Activated CD4-positive, alpha-beta T cell treated with anti-CD3 and anti-CD28 coated beads, Interleukin-2, amount 10 ng/mL, durations not matched to agents 24 days and 14 days (primary cell): ENCODE data around the gene ARF3. TPM values are rescaled to one million over a fixed set of nuclear protein-coding genes. Genes with fewer than 3 reads are reported as not detected.

Experiments
- DNase-seq: peaks from one replicate; pipeline ENCODE4 v3.0.0; 2022
- H3K27ac Mint-ChIP-seq: one replicate; pipeline ENCODE4 v1.8.0; 2022; ENCODE audit warnings: mild to moderate bottlenecking, mixed read lengths
- H3K27me3 Mint-ChIP-seq: one replicate; pipeline ENCODE4 v1.8.0; 2022; ENCODE audit warnings: mixed read lengths
- H3K36me3 Mint-ChIP-seq: one replicate; pipeline ENCODE4 v1.8.0; 2022; ENCODE audit warnings: low read depth, mild to moderate bottlenecking, mixed read lengths
- H3K4me1 Mint-ChIP-seq: one replicate; pipeline ENCODE4 v1.8.0; 2021; ENCODE audit warnings: mixed read lengths
- H3K4me3 Mint-ChIP-seq: one replicate; pipeline ENCODE4 v1.8.0; 2022; ENCODE audit warnings: mild to moderate bottlenecking, moderate library complexity, mixed read lengths
- H3K9me3 Mint-ChIP-seq: one replicate; pipeline ENCODE4 v1.8.0; 2021; ENCODE audit warnings: mixed read lengths
- intact Hi-C: fragments of 100-400 bp; cut with micrococcal nuclease; formaldehyde crosslinking; loops from one replicate; pipeline ENCODE4 v1.15.1; 2023
- total RNA-seq: library from RNA; stranded (reverse); gene quantifications from 2 replicates; pipeline ENCODE4 v1.2.3, GENCODE V29; 2022

Gene ARF3
- total RNA-seq, 1 donor from 2014 or later, result 112 TPM

- Mint-ChIP-seq H3K27ac (peak overlapping the region; percentile 72), H3K36me3 (peaks cover 2% of the 10 kb centered on the region), H3K4me1 (peaks cover 55% of the 10 kb centered on the region), H3K9me3 (no peaks in the 10 kb centered on the region), H3K27me3 (peaks cover 88% of the 10 kb centered on the region), H3K4me3 (peak overlapping the region; percentile 64)
- DNase-seq, result peak; percentile 94
- intact Hi-C loops, result loop anchor here (2.0 to 5.0 kb wide), 3 partner anchors 21 to 365 kb away; partner anchors contain the start of genes ARF3 and DDX23
These were observed 20.3 kb upstream of the ARF3 start for GRCh38 chr12:48977290-48978281.

- Mint-ChIP-seq H3K36me3 (peaks cover 2% of the 10 kb centered on the region), H3K4me3 (no peak overlapping the region), H3K27ac (no peak overlapping the region), H3K27me3 (peaks cover 85% of the 10 kb centered on the region), H3K4me1 (peaks cover 41% of the 10 kb centered on the region), H3K9me3 (no peaks in the 10 kb centered on the region)
- intact Hi-C loops, result loop anchor here (2.0 to 5.0 kb wide), 2 partner anchors 15 to 72 kb away; a partner anchor contains a TSS
- peak; percentile 84 for DNase-seq
These were observed 16.8 kb upstream of the ARF3 start for GRCh38 chr12:48973941-48974673.

GRCh38 chr12:48973531-48973930, 16.2 kb upstream of the ARF3 start:
- peak; percentile 51 for DNase-seq
- Mint-ChIP-seq H3K27ac (no peak overlapping the region), H3K36me3 (peaks cover 2% of the 10 kb centered on the region), H3K27me3 (peaks cover 86% of the 10 kb centered on the region), H3K4me3 (no peak overlapping the region), H3K9me3 (no peaks in the 10 kb centered on the region), H3K4me1 (peaks cover 36% of the 10 kb centered on the region)
- intact Hi-C loops, result loop anchor here (2.0 to 5.0 kb wide), 2 partner anchors 15 to 71 kb away; a partner anchor contains a TSS

- no peak overlapping the region for H3K27ac Mint-ChIP-seq
- H3K4me3 Mint-ChIP-seq, result no peak overlapping the region
- peak; percentile 63 for DNase-seq
- peaks cover 36% of the 10 kb centered on the region for H3K4me1 Mint-ChIP-seq
- intact Hi-C loops, result loop anchor here (2.0 to 5.0 kb wide), 2 partner anchors 16 to 71 kb away; a partner anchor contains a TSS
- no peaks in the 10 kb centered on the region for H3K9me3 Mint-ChIP-seq
- H3K27me3 Mint-ChIP-seq, result peaks cover 90% of the 10 kb centered on the region
- H3K36me3 Mint-ChIP-seq, result peaks cover 2% of the 10 kb centered on the region
These were observed 15.7 kb upstream of the ARF3 start for GRCh38 chr12:48972952-48973483.

GRCh38 chr12:48972213-48972951, 15.1 kb upstream of the ARF3 start:
- Mint-ChIP-seq H3K27me3 (peaks cover 85% of the 10 kb centered on the region), H3K4me3 (peak overlapping the region; percentile 62), H3K36me3 (no peaks in the 10 kb centered on the region), H3K9me3 (no peaks in the 10 kb centered on the region), H3K4me1 (peaks cover 31% of the 10 kb centered on the region), H3K27ac (no peak overlapping the region)
- peak; percentile 61 for DNase-seq
- intact Hi-C loops, result loop anchor here (2.0 to 5.0 kb wide), 2 partner anchors 16 to 70 kb away; a partner anchor contains a TSS

- H3K9me3 Mint-ChIP-seq, result no peaks in the 10 kb centered on the region
- no peaks in the 10 kb centered on the region for H3K36me3 Mint-ChIP-seq
- intact Hi-C loops, result loop anchor here (1.0 to 5.0 kb wide), 2 partner anchors 9 to 69 kb away; a partner anchor contains a TSS
- DNase-seq, result peak; percentile 58
- peaks cover 23% of the 10 kb centered on the region for H3K4me1 Mint-ChIP-seq
- H3K27ac Mint-ChIP-seq, result peak overlapping the region; percentile 59
- H3K27me3 Mint-ChIP-seq, result peaks cover 76% of the 10 kb centered on the region
- H3K4me3 Mint-ChIP-seq, result peak overlapping the region; percentile 62
These were observed 13.5 kb upstream of the ARF3 start for GRCh38 chr12:48970702-48971334.

GRCh38 chr12:48969833-48970701, 12.8 kb upstream of the ARF3 start:
- no peaks in the 10 kb centered on the region for H3K36me3 Mint-ChIP-seq
- no peaks in the 10 kb centered on the region for H3K9me3 Mint-ChIP-seq
- intact Hi-C loops, result loop anchor here (5.0 kb wide), 1 partner anchor 68 kb away; a partner anchor contains a TSS
- no peak overlapping the region for H3K27ac Mint-ChIP-seq
- DNase-seq, result peak; percentile 77
- H3K27me3 Mint-ChIP-seq, result peaks cover 75% of the 10 kb centered on the region
- H3K4me1 Mint-ChIP-seq, result peaks cover 23% of the 10 kb centered on the region
- H3K4me3 Mint-ChIP-seq, result peak overlapping the region; percentile 62

- H3K27me3 Mint-ChIP-seq, result peaks cover 70% of the 10 kb centered on the region
- H3K4me1 Mint-ChIP-seq, result peaks cover 23% of the 10 kb centered on the region
- H3K27ac Mint-ChIP-seq, result peak overlapping the region; percentile 20
- H3K36me3 Mint-ChIP-seq, result no peaks in the 10 kb centered on the region
- H3K4me3 Mint-ChIP-seq, result peak overlapping the region; percentile 19
- H3K9me3 Mint-ChIP-seq, result no peaks in the 10 kb centered on the region
- intact Hi-C loops, result no loop called here
- peak; percentile 55 for DNase-seq
These were observed 12.0 kb upstream of the ARF3 start for GRCh38 chr12:48969160-48969771.

- H3K4me1 Mint-ChIP-seq, result peaks cover 23% of the 10 kb centered on the region
- intact Hi-C loops, result no loop called here
- no peaks in the 10 kb centered on the region for H3K9me3 Mint-ChIP-seq
- H3K4me3 Mint-ChIP-seq, result no peak overlapping the region
- DNase-seq, result no peak
- no peak overlapping the region for H3K27ac Mint-ChIP-seq
- H3K27me3 Mint-ChIP-seq, result peaks cover 64% of the 10 kb centered on the region
- no peaks in the 10 kb centered on the region for H3K36me3 Mint-ChIP-seq
These were observed 11.2 kb upstream of the ARF3 start for GRCh38 chr12:48968467-48968866.

- Mint-ChIP-seq H3K27ac (no peak overlapping the region), H3K4me1 (peaks cover 21% of the 10 kb centered on the region), H3K36me3 (no peaks in the 10 kb centered on the region), H3K27me3 (peaks cover 59% of the 10 kb centered on the region), H3K4me3 (no peak overlapping the region), H3K9me3 (no peaks in the 10 kb centered on the region)
- intact Hi-C loops, result no loop called here
- no peak for DNase-seq
These were observed 10.7 kb upstream of the ARF3 start for GRCh38 chr12:48967991-48968390.

GRCh38 chr12:48966177-48966895, 9.0 kb upstream of the ARF3 start:
- H3K9me3 Mint-ChIP-seq, result no peaks in the 10 kb centered on the region
- intact Hi-C loops, result no loop called here
- H3K36me3 Mint-ChIP-seq, result no peaks in the 10 kb centered on the region
- no peak overlapping the region for H3K27ac Mint-ChIP-seq
- no peak overlapping the region for H3K4me3 Mint-ChIP-seq
- peaks cover 51% of the 10 kb centered on the region for H3K27me3 Mint-ChIP-seq
- peak; percentile 53 for DNase-seq
- H3K4me1 Mint-ChIP-seq, result peaks cover 11% of the 10 kb centered on the region
